HEK293T (cell line): ENCODE data around the gene LPO.

Source experiments
- ELF4 ChIP-seq: fragments of 450-650 bp; IDR thresholded peaks from 2 replicates; pipeline ENCODE4 v1.6.1; 2017; ENCODE audit warnings: antibody characterized with exemption
- FOXM1 ChIP-seq: fragments of 450-650 bp; IDR thresholded peaks from 2 replicates; pipeline ENCODE4 v1.6.1; 2017; ENCODE audit warnings: mild to moderate bottlenecking, borderline replicate concordance
- NFRKB ChIP-seq: fragments of 450-650 bp; IDR thresholded peaks from 2 replicates; pipeline ENCODE4 v1.6.1; 2016; ENCODE audit warnings: mild to moderate bottlenecking, moderate library complexity

DNA sequence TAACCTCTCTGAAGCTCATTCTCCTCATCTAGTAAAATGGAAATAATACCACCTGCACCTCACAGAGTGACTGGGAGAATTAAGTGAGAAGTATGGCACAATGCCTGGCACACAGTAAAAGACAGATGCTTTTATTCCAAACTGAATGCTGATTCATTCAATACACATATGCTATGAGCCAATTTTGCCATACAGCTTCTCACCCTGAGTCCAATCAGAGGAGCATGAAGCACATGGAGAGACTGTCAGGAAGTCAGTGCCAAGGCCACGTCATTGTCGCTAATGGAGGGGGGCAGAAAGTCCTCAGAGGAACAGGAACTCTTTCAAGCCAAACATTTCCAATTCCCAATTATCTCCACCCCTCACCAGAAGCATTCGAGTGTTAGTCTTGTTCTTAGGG, 30.9 kb upstream of the LPO start:
- TF ChIP-seq FOXM1: no peak
- no peak for TF ChIP-seq ELF4
- TF ChIP-seq NFRKB: no peak
